B cell (primary cell): ENCODE results near the gene STAT4. TPM values are rescaled to one million over a fixed set of nuclear protein-coding genes. Genes with fewer than 3 reads are reported as not detected.
A peak's percentile ranks its signal among the peaks of the same experiment; 100 is the strongest.

Source experiments
- ATAC-seq: fragments of 200-7000 bp; cut with Tn5 transposase; one replicate; pipeline ENCODE4 v1.10.0; 2021; ENCODE audit warnings: low read depth, mild to moderate bottlenecking, moderate number of reproducible peaks, moderate library complexity
- CTCF ChIA-PET: fragments of 350-600 bp; sonication (Branson Sonifier 250); formaldehyde crosslinking; loops from one replicate; lab custom pipeline; 2021; ENCODE audit warnings: antibody characterized with exemption, inconsistent platforms; lab: Charles Lee
- POLR2A ChIA-PET: fragments of 350-600 bp; sonication (Branson Sonifier 250); formaldehyde crosslinking; loops from one replicate; lab custom pipeline; 2021; ENCODE audit warnings: antibody characterized with exemption; lab: Charles Lee
- DNase-seq: peaks from one replicate; pipeline ENCODE4 v3.0.0; 2013
- H2AFZ ChIP-seq: 2 replicates; pipeline ENCODE4 v1.6.1; 2012; ENCODE audit warnings: mild to moderate bottlenecking, low read depth, low read length; ENCODE audit not compliant: insufficient read depth, poor library complexity, severe bottlenecking
- H3K27ac ChIP-seq, 2 donors: 1 replicate in 1 of 2; 2 replicates in 1 of 2; pipeline ENCODE4 v1.5.1; 2012 to 2013; ENCODE audit warnings: low read length in 2 of 2, mild to moderate bottlenecking in 2 of 2, moderate library complexity in 1 of 2
- H3K27me3 ChIP-seq, 4 experiments: fragments of 200-600 bp in 1 of 4; sonication (generic) in 1 of 4; replicated peaks in 1 of 4; 1 replicate in 2 of 4; 2 replicates in 2 of 4; pipeline versions ENCODE4 v1.6.1 to v1.7.0; 2013 to 2016; ENCODE audit warnings: low read length in 3 of 4, mild to moderate bottlenecking in 2 of 4, mixed read lengths in 1 of 4, moderate library complexity in 1 of 4; ENCODE audit not compliant: insufficient read depth in 4 of 4, control insufficient read depth in 3 of 4; ENCODE audit errors: control extremely low read depth in 1 of 4
- H3K36me3 ChIP-seq, 2 experiments: replicated peaks in 1 of 2; 1 replicate in 1 of 2; 2 replicates in 1 of 2; pipeline versions ENCODE4 v1.6.1 to v1.7.1; 2013; ENCODE audit warnings: low read length in 1 of 2; ENCODE audit not compliant: insufficient read depth in 2 of 2, control insufficient read depth in 1 of 2; ENCODE audit errors: control extremely low read depth in 1 of 2, extremely low read depth in 1 of 2
- H3K4me1 ChIP-seq, 2 donors: fragments of 200-600 bp in 1 of 2; sonication (generic) in 1 of 2; 1 replicate in 1 of 2; 2 replicates in 1 of 2; pipeline versions ENCODE4 v1.5.1 to v1.6.1; 2013 to 2017; ENCODE audit warnings: low read length in 2 of 2; ENCODE audit not compliant: control insufficient read depth in 2 of 2, insufficient read depth in 2 of 2
- H3K4me2 ChIP-seq: replicated peaks from 2 replicates; pipeline ENCODE3; 2012; ENCODE audit warnings: mild to moderate bottlenecking, low read depth, low read length; ENCODE audit not compliant: poor library complexity, severe bottlenecking
- H3K4me3 ChIP-seq, 5 experiments: fragments of 200-600 bp in 1 of 5; sonication (generic) in 1 of 5; 1 replicate in 3 of 5; 2 replicates in 2 of 5; pipeline versions ENCODE4 v1.5.1 to v1.7.0; 2011 to 2016; ENCODE audit warnings: low read length in 4 of 5, mild to moderate bottlenecking in 4 of 5, low read depth in 2 of 5, control low read depth in 1 of 5, moderate library complexity in 1 of 5; ENCODE audit not compliant: insufficient read depth in 1 of 5; ENCODE audit errors: control extremely low read depth in 1 of 5, extremely low read depth in 1 of 5
- H3K79me2 ChIP-seq: fragments of 200-600 bp; sonication (generic); one replicate; pipeline ENCODE4 v1.6.0; 2016; ENCODE audit warnings: low read length; ENCODE audit not compliant: control insufficient read depth, insufficient read depth
- H3K9ac ChIP-seq: fragments of 200-600 bp; sonication (generic); 2 replicates; pipeline ENCODE4 v1.6.1; 2017; ENCODE audit warnings: mild to moderate bottlenecking, low read length, moderate library complexity
- H3K9me3 ChIP-seq, 3 donors: one replicate each; pipeline versions ENCODE4 v1.6.1 to v1.7.1; 2013; ENCODE audit warnings: low read length in 2 of 3; ENCODE audit not compliant: control insufficient read depth in 2 of 3, insufficient read depth in 1 of 3; ENCODE audit errors: control extremely low read depth in 1 of 3
- H4K20me1 ChIP-seq: 2 replicates; pipeline ENCODE4 v1.6.0; 2012; ENCODE audit warnings: mild to moderate bottlenecking, low read length; ENCODE audit not compliant: insufficient read depth, control insufficient read depth, poor library complexity, severe bottlenecking
- H3K27ac Mint-ChIP-seq: one replicate; pipeline ENCODE4 v1.8.0; 2021; ENCODE audit warnings: mixed read lengths
- H3K27me3 Mint-ChIP-seq: one replicate; pipeline ENCODE4 v1.8.0; 2021; ENCODE audit warnings: mixed read lengths
- H3K4me1 Mint-ChIP-seq: one replicate; pipeline ENCODE4 v1.8.0; 2021; ENCODE audit warnings: mixed read lengths
- H3K4me3 Mint-ChIP-seq: one replicate; pipeline ENCODE4 v1.8.0; 2021; ENCODE audit warnings: mixed read lengths
- H3K9me3 Mint-ChIP-seq: one replicate; pipeline ENCODE4 v1.8.0; 2022; ENCODE audit warnings: mixed read lengths; ENCODE audit not compliant: insufficient read depth
- CTCF ChIP-seq: fragments of 200-600 bp; IDR thresholded peaks from one replicate; pipeline ENCODE4 v1.8.0; 2022; ENCODE audit warnings: antibody characterized with exemption, mild to moderate bottlenecking
- EZH2 ChIP-seq: IDR thresholded peaks from 2 replicates; pipeline ENCODE4 v1.6.1; 2012; ENCODE audit warnings: borderline replicate concordance, low read depth, mild to moderate bottlenecking, moderate library complexity, low read length; ENCODE audit not compliant: insufficient read depth, poor library complexity, severe bottlenecking
- WGBS: methylation state at CpG from one replicate; pipeline ENCODE4 v1.1.5; 2013; ENCODE audit warnings: missing lambda C conversion rate; ENCODE audit not compliant: insufficient coverage; 5-methylcytosine and 5-hydroxymethylcytosine counted together
- intact Hi-C: fragments of 100-400 bp; cut with micrococcal nuclease; formaldehyde crosslinking; loops from one replicate; pipeline ENCODE4 v1.10.0; 2022
- polyA plus RNA-seq: library from polyadenylated mRNA; depleted of rRNA; stranded (reverse); fragments of >200 nt; gene quantifications from 2 replicates; pipeline ENCODE4 v1.2.3, GENCODE V29; 2012
- total RNA-seq, 2 donors: library from RNA; stranded (reverse); fragments of 120-200 nt in 1 of 2; gene quantifications; 1 replicate in 1 of 2; 2 replicates in 1 of 2; pipeline versions ENCODE4 v1.2.3 to v1.2.4, GENCODE V29; 2013 to 2022

Gene STAT4
- total and polyA plus RNA-seq, 2 donors (not counting 1 experiment from before 2014, with no cell fraction given) = 2.0 to 62.1 TPM

GRCh38 chr2:191051825-191052778 lies 98.7 kb downstream of the STAT4 start:
- intact Hi-C loops = loop anchor here (1.0 to 10.0 kb wide), 4 partner anchors 99 to 253 kb away; no protein-coding TSS in a partner anchor
- TF ChIP-seq EZH2 (no peak), CTCF (peak; percentile 86)
- ATAC-seq (peak; percentile 64), DNase-seq (peak; percentile 71)
- CTCF ChIA-PET = interaction anchor here (0.6 to 9.6 kb wide), 40 partner anchors 10 to 1110 kb away, joined by 3 to 418 read pairs (median 5); partner anchors contain the start of gene STAT4
- Mint-ChIP-seq H3K4me1 (no peaks in the 10 kb centered on the region), H3K27ac (no peak overlapping the region), H3K27me3 (peaks cover 21% of the 10 kb centered on the region), H3K4me3 (no peak overlapping the region), H3K9me3 (no peaks in the 10 kb centered on the region)
- Histone ChIP-seq H3K36me3 (no peaks in the 10 kb centered on the region), H3K4me3 (peak overlapping the region in 1 of 5 experiments; percentile 3), H3K27me3 (peaks cover 0 to 10% (median 4%) of the 10 kb centered on the region in 4 experiments), H3K79me2 (no peaks in the 10 kb centered on the region), H3K27ac (no peak overlapping the region), H3K4me2 (peak overlapping the region; percentile 53), H3K4me1 (peaks cover 6 to 10% of the 10 kb centered on the region in 2 donors), H2AFZ (peak overlapping the region; percentile 55), H3K9ac (peak overlapping the region; percentile 16), H4K20me1 (no peaks in the 10 kb centered on the region), H3K9me3 (no peaks in the 10 kb centered on the region)
- POLR2A ChIA-PET = interaction anchor here (1.2 kb wide), 1 partner anchor 104 kb away, joined by 8 read pairs; no protein-coding TSS in a partner anchor
- 2% methylated on average over 5 of the region's 10 CpGs for WGBS
